HG03095 (cell line): ENCODE results near the gene MCTP2.

ENCODE experiments used
- ATAC-seq: cut with Tn5 transposase; IDR thresholded peaks from one replicate; pipeline ENCODE4 v1.9.1; 2021; ENCODE audit warnings: moderate library complexity; ENCODE audit not compliant: unreplicated experiment

Gene MCTP2, protein sequence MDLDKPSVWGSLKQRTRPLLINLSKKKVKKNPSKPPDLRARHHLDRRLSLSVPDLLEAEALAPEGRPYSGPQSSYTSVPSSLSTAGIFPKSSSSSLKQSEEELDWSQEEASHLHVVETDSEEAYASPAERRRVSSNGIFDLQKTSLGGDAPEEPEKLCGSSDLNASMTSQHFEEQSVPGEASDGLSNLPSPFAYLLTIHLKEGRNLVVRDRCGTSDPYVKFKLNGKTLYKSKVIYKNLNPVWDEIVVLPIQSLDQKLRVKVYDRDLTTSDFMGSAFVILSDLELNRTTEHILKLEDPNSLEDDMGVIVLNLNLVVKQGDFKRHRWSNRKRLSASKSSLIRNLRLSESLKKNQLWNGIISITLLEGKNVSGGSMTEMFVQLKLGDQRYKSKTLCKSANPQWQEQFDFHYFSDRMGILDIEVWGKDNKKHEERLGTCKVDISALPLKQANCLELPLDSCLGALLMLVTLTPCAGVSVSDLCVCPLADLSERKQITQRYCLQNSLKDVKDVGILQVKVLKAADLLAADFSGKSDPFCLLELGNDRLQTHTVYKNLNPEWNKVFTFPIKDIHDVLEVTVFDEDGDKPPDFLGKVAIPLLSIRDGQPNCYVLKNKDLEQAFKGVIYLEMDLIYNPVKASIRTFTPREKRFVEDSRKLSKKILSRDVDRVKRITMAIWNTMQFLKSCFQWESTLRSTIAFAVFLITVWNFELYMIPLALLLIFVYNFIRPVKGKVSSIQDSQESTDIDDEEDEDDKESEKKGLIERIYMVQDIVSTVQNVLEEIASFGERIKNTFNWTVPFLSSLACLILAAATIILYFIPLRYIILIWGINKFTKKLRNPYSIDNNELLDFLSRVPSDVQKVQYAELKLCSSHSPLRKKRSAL

DNA sequence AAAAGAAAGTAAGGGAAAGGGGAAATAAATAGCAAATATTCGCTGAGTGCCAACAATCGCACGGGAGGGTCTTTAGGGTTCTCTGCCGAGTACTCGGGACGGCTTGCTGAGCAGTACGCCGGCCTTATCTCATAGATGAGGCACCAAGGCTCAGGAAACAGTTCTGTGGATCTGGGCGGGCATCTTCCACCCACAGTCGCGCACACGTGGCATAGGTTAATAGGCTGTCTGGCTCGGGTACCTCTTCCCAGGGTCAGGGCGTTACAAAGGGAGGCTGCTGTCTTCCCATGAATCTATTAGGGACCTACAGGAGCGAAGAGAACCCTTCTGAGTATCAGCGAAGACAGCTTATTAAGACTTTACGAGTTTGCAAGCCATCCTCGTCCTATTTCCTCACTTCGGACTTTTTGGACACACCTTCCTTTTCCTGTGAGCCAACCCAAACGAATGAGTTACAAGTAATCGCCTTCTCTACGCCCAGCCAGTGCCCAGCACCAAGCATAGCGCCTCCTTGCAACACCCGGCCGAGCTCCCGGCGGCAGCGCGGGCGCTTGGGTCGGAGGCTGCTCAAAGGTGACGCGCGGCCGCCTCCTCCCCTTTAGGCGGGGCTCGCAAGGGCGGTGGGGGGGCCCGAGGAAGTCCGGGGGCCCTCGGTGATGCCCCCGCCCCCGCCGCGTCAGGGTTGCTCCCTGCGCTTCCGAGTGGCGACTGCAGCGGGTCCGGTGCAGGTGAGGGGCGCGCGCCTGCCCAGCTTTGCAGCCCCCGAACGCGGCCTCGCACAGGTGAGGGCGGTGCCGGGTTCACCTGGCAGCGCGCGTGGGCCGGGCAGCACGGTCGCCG is at the start of gene MCTP2:
MCTP2 (plus strand) TSS at position 679 of the 840 bp plus-strand sequence. CDS start 66,705 bp downstream, outside the sequence.
- peak; percentile 60 for ATAC-seq

DNA sequence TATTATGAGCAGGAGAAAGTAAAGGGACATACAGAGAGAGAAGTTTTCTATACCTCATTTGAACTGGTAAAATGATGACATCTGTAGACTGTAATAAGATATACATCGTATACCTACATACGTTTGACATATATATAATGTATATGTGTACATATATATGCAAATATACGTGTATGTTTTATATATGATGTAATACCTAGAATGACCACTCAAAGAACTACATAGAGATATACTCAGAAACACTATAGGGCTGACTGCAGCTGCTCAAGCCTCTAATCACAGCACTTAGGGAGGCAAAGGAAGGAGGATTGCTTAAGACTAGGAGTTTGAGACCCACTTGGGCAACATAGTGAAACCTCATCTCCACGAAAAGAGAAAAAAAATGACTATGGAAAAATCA is 48.5 kb upstream of the MCTP2 start:
- no peak for ATAC-seq

DNA sequence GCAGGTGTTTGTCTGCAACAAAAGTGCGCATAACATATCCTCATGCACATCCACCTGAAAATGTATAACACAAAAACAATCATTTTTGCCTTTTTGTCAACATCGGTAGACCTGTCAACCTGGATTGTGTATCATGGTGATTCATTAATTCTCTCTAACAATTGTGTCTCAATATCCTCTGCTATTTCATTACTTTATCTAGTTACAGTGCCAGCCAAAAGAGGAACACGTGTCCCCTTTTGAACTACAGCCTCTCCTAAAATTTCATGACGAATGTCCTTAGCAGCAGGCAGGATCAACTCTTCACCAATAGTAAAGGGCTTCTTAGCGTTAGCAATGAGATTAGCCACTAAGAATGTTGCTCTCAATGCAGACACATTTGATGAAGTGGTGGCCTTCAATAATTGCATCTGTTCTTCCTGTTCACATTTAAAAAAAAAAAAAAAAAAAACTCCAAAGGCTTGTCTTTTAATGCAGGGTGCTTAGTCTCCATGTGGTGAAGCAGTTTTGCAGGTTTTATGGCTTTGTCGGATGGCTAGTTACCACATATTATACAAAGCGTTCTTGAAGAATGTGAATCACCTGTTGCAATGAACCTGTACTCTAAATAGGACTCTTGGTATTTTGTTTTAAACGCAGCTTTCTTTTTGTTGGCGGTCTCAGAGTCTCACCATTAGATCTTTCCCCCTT is 45.7 kb upstream of the MCTP2 start:
- no peak for ATAC-seq

DNA sequence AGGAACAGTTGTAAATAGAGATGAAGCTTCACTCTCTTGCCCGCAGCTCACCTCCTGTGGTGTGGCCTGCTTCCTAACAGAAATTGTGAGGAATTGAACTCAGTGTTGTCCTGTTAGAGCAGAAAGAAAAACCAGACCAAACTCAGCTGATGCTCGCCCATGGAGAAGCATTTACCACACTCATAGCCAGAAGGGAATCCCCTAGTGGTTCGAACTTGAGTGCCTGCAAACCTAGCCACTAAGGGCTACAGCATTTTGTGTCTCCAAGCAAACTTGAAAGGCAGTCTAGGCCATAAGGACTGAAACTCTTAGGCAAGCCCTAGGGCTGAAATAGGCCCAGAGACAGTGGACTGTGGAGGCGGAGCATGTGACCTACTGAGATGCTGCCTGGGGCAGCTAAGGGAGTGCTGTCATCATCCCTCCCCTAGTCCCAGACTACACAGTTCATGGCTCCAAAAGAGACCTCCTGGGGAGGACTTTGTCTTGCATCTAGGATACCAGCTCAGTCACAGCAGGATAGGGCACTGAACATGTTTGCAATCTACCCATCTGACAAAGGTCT is 44.5 kb upstream of the MCTP2 start:
- ATAC-seq: no peak

DNA sequence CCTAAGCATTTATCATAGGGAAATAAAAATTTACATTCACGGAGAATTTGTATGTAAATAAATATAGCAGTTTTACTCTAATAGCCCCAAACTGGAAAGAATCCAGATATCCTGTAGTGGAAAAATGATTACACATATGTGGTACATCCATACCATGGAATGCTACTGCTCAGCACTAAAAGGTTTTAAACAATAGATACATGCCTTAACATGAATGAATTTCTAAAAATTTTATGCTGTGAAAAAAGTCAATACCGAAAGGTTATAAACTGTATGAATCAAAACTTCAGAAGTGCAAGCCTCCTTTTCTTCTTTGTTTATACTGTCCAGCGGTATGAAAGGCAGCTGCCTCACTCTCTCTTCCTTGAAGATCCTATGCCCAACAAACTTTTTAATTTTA is 37.5 kb upstream of the MCTP2 start:
- no peak for ATAC-seq

DNA sequence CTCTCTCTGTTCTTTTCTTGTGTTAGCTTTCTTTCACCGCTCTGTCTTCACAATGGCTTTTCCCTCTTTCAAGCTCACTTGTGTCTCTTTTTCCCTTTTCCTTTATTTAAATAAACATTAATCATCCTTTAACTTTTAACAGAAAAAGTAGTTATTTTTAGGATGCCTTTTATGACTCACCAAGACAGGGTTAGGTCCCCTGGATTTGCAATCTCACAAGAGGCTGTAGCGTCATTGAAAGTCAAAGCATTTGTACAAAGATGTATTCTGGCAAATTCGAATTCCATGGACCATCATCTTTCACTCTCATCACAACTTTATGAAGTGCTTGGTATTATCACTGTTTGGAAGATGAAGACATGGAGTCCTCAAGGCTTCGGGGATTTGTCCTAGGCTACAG is 34.8 kb upstream of the MCTP2 start:
- no peak for ATAC-seq

DNA sequence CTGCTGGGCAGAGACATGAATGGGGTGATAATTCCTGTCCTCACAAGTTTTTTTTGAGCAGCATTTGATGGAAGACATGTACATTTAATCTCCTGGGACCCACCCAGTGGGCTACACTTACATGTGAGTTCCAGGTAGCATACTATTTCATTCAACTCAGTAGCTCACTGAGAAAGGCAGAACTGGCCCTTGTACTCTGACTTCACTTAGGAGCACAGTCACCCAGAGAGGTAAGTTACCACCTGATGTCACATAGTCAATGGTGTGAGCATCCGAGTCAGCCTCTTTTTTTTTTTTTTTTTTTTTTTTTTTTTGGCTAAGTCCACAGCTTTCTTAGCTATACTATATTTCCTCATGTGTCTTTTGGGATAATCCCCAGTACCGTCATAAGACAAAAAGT is 32.7 kb upstream of the MCTP2 start:
- no peak for ATAC-seq

DNA sequence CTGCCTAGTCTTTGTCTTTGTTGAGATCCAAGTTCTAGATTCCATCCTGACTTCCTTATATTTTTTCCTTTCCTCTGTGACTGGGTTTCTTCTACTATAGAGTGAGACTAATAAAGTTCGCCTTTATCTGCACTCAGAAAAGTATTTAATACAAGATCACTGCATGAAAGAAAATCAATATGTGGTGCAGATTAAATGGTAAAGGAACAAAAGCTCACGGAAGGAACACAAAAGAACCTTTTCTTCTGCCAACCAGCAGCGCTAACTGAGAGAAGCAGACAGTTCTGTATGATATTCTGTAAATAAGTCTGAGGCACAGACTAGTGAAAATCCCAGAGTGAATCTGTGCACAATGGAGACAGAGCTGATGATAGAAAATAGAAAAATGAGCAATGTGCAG is 31.6 kb upstream of the MCTP2 start:
- no peak for ATAC-seq

DNA sequence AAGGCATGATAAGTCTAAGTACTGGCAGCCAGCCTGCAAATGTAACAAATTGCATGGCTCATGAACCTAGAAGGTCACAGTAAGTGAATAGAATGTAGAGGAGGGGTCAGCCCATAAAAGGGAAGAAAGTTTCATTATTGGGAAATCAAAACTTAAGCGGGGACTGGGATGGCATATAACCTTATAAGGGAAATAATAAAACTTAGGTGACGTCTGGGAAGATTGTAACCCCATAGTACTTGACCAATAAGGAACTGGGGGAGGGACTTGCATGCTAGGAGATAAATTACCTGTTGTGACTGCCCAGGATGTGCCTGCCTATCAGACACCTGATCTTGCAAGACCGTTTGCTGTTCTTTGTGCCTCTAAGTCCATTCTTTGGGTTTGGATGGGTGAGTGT is 28.1 kb upstream of the MCTP2 start:
- no peak for ATAC-seq

DNA sequence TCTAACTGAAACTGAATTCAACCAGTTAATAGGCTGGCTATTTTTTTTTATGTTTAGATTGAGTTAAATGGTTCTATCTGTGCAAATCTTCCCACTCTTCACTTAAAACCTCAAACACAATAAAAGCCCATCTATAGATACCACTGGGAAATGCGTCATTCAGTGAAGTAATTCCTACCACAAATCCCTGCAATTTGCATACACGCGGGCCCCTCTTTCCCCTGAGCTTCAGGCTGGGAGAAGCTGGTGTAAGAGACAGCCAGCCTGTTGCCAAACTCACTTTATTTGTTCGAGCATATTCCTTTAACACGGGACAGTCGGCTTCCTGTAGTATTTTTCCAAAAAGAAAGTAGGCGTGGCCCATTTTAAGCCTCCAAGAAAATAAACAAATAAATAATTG is 26.0 kb upstream of the MCTP2 start:
- no peak for ATAC-seq

DNA sequence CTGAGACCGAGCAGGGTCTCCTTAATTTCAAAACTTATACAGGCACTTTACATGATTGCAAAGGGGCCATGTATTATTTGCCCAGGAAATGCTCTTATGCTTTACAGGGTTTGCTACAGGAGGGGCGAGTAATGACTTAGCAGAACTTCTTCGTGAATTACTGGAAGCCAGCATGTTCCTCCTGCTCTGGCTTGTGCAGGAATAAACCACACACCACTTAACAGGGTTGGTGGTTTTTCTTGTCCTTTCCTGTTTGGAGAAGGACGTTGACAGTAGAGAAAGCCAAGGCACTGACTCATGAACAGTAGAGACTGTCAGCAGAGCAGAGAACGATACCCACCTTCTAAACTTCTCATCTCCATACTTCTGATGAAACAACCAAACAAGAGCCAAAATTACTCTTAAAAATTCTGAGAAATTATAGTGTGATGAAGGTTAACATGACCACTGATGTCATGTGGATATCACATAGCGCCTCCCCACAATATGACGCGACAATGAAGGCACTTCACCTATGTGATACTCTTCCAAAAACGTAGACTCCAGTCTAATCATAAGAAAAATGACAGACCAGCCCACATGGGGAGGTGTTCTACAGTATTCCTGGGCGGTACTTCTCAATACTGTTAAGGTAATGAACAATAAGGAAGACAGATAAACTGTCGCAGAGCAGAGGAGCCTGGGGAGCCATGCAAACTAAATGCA is 24.7 kb upstream of the MCTP2 start:
- ATAC-seq: no peak

DNA sequence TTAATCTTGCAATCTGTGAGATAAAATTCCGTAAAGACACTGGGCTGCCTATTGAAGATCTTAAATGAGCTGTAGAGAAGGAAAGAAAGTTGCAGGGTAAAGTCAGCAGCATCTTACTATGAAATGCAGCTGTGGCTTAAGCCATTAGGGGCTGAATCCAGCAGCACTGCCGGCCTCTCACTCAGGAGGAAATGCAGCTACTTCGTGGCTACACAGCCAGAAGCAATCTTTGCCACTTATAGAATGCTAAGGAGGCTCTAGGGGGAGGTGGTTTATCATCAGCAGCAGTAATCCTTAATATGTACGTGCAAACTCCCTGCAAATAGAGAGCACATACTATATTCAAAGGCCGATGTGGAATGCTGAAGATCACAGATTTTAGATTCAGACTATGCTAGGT is 19.1 kb upstream of the MCTP2 start:
- no peak for ATAC-seq

DNA sequence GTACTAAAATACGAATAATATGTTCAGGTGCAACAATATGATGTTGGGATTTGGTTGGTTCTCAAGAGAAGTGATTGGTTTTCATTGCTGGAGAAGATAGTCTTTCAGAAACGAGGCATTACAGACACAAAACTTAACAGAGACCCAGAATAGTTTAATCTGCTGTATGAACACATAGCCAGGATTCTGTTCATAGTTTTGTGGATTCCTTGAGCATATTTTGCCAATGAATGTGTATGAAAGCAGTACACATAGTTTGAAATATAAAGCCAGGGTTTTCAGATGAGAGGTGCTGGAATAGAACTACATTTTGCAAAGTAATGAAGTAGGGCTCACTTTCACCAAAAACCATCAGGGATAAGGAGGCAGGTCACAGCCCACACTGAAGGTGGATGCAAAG is 5.7 kb upstream of the MCTP2 start:
- ATAC-seq: no peak

DNA sequence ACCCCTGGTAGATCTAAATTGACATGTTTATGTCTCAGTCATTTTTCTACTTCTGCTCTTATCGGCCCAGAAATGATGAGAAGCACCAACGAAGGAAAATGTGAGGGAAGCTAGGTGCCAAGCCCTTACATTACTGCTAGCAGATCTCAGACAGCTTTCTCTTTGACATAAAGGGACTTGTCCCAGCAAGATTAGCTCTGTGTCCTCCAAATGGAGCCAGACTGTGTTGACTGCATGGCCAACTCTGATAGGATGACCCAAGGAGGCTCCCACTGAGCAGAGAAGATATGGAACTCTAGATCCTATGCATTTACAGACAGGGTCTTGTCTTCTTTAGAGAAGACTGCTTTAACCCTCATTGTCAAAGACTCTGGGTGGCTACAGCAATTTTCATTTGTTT is 2.8 kb upstream of the MCTP2 start:
- no peak for ATAC-seq

DNA sequence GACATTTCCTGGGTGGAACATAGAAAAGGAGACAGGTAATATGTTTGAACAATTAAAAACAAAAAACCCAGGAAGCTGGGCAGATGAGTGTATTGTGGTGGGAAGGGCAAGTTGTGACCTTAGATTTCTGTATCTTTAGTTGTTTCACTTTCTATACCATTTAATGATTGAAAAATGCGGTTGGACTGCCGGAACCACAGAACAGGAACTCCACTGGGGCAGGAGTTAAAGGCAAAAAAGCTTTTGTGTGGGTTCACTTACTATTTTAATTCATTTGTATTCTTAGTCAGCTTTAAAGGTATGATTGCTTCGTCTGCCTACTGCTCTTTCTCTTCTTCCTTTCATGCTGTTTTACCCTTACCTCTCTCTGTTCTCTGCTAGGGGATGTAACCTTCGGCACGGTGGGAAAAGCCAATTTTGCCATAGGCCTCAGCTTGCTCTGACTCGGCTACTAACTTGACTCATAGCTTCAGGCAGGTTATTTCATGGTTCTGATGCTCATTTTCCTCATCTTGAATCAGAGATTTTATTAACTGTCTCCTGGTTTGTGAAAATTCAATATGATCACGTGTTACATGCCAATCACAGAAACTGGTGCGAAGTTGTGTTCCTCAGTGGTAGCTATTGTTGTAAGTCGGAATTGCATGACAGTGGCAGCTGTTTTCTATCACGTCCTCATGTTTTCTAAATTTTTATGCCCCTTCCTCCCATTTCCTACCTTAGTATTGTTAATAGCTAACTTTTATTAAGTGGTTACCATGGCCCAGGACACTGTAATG is 1.6 kb upstream of the MCTP2 start:
- peak; percentile 55 for ATAC-seq

DNA sequence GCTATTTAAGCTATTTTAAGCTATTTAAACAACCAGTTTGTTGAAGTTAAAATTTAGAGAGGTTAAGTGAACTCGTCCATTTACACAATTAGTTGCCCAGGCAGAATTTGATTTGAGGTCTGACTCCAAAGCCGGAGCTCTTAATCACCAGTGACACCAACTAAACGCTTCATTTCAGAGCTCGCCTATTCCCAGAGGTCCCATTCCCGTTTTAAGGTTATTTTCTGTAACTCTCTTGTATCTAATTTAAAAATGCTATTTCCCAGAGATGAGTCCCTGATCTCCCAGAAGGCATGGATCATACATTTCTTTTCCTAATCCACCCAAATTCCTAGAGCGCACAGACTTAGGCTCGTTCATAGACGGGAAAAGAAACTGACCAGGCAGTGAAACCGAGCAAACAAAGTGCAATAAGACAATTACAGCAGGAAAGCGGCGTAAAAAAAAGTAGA is 904 bp upstream of the MCTP2 start:
- no peak for ATAC-seq

DNA sequence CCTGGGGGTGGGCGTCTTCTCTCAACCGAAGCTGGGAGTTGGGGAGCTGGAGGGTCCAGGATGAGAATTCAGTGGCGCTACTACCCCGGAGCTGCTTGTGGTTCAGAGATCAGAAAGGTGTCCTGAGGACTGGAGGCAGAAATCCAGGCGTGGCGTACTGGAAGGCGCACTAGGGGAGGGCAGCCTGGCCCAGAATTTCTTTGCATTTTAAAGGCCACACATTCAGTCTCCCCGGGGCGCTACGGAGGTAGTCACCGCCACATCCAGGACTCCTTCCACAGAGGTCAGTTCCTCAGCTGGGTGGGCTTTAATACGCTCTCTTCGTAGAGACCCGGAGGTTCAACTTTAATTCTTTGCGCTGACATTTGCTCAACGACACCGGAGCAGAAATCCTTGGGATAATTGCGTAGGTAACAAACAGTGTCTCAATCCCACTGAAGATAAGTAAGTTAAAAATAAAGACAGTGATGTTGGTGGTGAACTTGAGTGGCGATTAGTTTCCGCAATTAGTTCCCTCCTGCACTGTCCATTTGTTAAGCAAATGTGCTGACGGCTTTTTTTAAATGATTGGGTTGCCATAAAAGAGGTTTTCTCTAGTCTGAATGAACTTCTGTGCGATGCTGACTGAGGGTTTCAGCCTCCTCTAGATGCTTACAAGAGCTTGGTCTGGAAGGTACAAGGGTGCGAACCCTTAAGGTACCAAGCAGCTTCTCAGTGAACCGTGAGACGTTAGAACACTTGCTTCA is 535 bp downstream of the MCTP2 start:
- ATAC-seq: peak; percentile 7

DNA sequence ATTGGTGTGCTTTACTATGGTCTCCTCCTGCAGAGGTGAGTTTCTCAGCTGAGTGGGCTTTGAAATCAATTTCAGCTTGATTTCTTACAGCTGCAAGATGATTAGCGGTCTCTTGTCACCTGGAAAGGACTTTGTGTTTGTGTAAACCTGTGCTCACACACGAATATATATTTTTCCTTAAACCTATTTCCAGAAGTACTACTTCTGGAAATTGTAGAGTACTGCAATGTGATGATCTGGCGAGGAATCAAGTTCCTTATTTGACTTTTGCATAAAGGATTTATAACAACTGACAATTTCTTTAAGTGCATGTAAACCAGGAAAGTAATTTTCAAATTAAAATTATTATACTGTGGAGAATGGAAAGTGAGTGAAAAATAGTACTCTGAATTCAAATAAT is 2.1 kb downstream of the MCTP2 start:
- ATAC-seq: no peak
